ENCODE results near the gene TIMM17A. TPM values are rescaled to one million over a fixed set of nuclear protein-coding genes. Genes with fewer than 3 reads are reported as not detected.
"Not testable (repeated sequence)": the region's sequence is repeated elsewhere in the genome, so short reads cannot be mapped to it uniquely, and the experiment has no call there.

The TIMM17A gene
- total RNA-seq, 2 donors from 2014 or later = 40.5 to 93.4 TPM

GRCh38 chr1:201947697-201948008 lies 7.7 kb upstream of the TIMM17A start:
- Mint-ChIP-seq H3K36me3 (ENCODE audit: low read depth) (no peaks in the 10 kb centered on the region), H3K27ac (no peak overlapping the region), H3K27me3 (peaks cover 45% of the 10 kb centered on the region), H3K9me3 (no peaks in the 10 kb centered on the region), H3K4me1 (no peaks in the 10 kb centered on the region), H3K4me3 (no peak overlapping the region)
- no peak for ATAC-seq (replicated peaks)

GRCh38 chr1:201949491-201949890 lies 5.8 kb upstream of the TIMM17A start:
- H3K4me3 Mint-ChIP-seq = no peak overlapping the region
- H3K36me3 Mint-ChIP-seq (ENCODE audit: low read depth) = peaks cover 2% of the 10 kb centered on the region
- no peaks in the 10 kb centered on the region for H3K9me3 Mint-ChIP-seq
- H3K27ac Mint-ChIP-seq = no peak overlapping the region
- no peak for ATAC-seq (replicated peaks)
- peaks cover 2% of the 10 kb centered on the region for H3K4me1 Mint-ChIP-seq
- peaks cover 38% of the 10 kb centered on the region for H3K27me3 Mint-ChIP-seq

GRCh38 chr1:201954263-201955008 lies 867 bp upstream of the TIMM17A start:
- Mint-ChIP-seq H3K27me3 (no peaks in the 10 kb centered on the region), H3K36me3 (ENCODE audit: low read depth) (peaks cover 47% of the 10 kb centered on the region), H3K27ac (peak overlapping the region; percentile 96), H3K9me3 (no peaks in the 10 kb centered on the region), H3K4me3 (peak overlapping the region; percentile 98), H3K4me1 (peaks cover 5% of the 10 kb centered on the region)
- no peak for ATAC-seq (replicated peaks)

- no peaks in the 10 kb centered on the region for H3K9me3 Mint-ChIP-seq
- H3K27ac Mint-ChIP-seq = peak overlapping the region; percentile 96
- H3K4me3 Mint-ChIP-seq = peak overlapping the region; percentile 98
- peaks cover 58% of the 10 kb centered on the region for H3K36me3 Mint-ChIP-seq (ENCODE audit: low read depth)
- peaks cover 5% of the 10 kb centered on the region for H3K4me1 Mint-ChIP-seq
- H3K27me3 Mint-ChIP-seq = no peaks in the 10 kb centered on the region
- ATAC-seq (replicated peaks) = peak; percentile 56
Observed at GRCh38 chr1:201955729-201956143, 433 bp downstream of the TIMM17A start.

- peaks cover 5% of the 10 kb centered on the region for H3K4me1 Mint-ChIP-seq
- no peak overlapping the region for H3K4me3 Mint-ChIP-seq
- H3K27ac Mint-ChIP-seq = no peak overlapping the region
- no peak for ATAC-seq (replicated peaks)
- H3K36me3 Mint-ChIP-seq (ENCODE audit: low read depth) = peaks cover 84% of the 10 kb centered on the region
- no peaks in the 10 kb centered on the region for H3K27me3 Mint-ChIP-seq
- no peaks in the 10 kb centered on the region for H3K9me3 Mint-ChIP-seq
Observed at GRCh38 chr1:201958348-201958747, 3.0 kb downstream of the TIMM17A start.

- ATAC-seq (replicated peaks); H3K27ac Mint-ChIP-seq; H3K27me3 Mint-ChIP-seq; H3K4me3 Mint-ChIP-seq; H3K4me1 Mint-ChIP-seq; H3K9me3 Mint-ChIP-seq: not testable (repeated sequence)
- peaks cover 93% of the 10 kb centered on the region for H3K36me3 Mint-ChIP-seq (ENCODE audit: low read depth)
Observed at GRCh38 chr1:201962382-201962781, 7.1 kb downstream of the TIMM17A start.

- H3K9me3 Mint-ChIP-seq = no peaks in the 10 kb centered on the region
- H3K4me3 Mint-ChIP-seq = no peak overlapping the region
- no peaks in the 10 kb centered on the region for H3K27me3 Mint-ChIP-seq
- peaks cover 93% of the 10 kb centered on the region for H3K36me3 Mint-ChIP-seq (ENCODE audit: low read depth)
- no peaks in the 10 kb centered on the region for H3K4me1 Mint-ChIP-seq
- H3K27ac Mint-ChIP-seq = no peak overlapping the region
- ATAC-seq (replicated peaks) = no peak
Observed at GRCh38 chr1:201964261-201964660, 9.0 kb downstream of the TIMM17A start.

GRCh38 chr1:201966171-201966570 lies 10.9 kb downstream of the TIMM17A start:
- Mint-ChIP-seq H3K27me3 (no peaks in the 10 kb centered on the region), H3K4me3 (no peak overlapping the region), H3K9me3 (no peaks in the 10 kb centered on the region), H3K36me3 (ENCODE audit: low read depth) (peaks cover 97% of the 10 kb centered on the region), H3K27ac (no peak overlapping the region), H3K4me1 (no peaks in the 10 kb centered on the region)
- ATAC-seq (replicated peaks) = no peak

GRCh38 chr1:201968202-201968925 lies 13.1 kb downstream of the TIMM17A start:
- Mint-ChIP-seq H3K27ac (no peak overlapping the region), H3K9me3 (no peaks in the 10 kb centered on the region), H3K4me1 (no peaks in the 10 kb centered on the region), H3K27me3 (no peaks in the 10 kb centered on the region), H3K36me3 (ENCODE audit: low read depth) (peaks cover 76% of the 10 kb centered on the region), H3K4me3 (no peak overlapping the region)
- no peak for ATAC-seq (replicated peaks)

- Mint-ChIP-seq H3K36me3 (ENCODE audit: low read depth) (peaks cover 58% of the 10 kb centered on the region), H3K27me3 (no peaks in the 10 kb centered on the region), H3K4me1 (no peaks in the 10 kb centered on the region), H3K27ac (no peak overlapping the region), H3K9me3 (no peaks in the 10 kb centered on the region), H3K4me3 (no peak overlapping the region)
- ATAC-seq (replicated peaks) = no peak
Observed at GRCh38 chr1:201970334-201971159, 15.2 kb downstream of the TIMM17A start.

GRCh38 chr1:201982082-201982622 lies 26.8 kb downstream of the TIMM17A start:
- peak; percentile 36 for ATAC-seq (replicated peaks)
- Mint-ChIP-seq H3K4me3 (peak overlapping the region; percentile 95), H3K36me3 (ENCODE audit: low read depth) (peaks cover 4% of the 10 kb centered on the region), H3K9me3 (no peaks in the 10 kb centered on the region), H3K27me3 (no peaks in the 10 kb centered on the region), H3K4me1 (peaks cover 19% of the 10 kb centered on the region), H3K27ac (peak overlapping the region; percentile 87)

- peak; percentile 83 for ATAC-seq (replicated peaks)
- Mint-ChIP-seq H3K36me3 (ENCODE audit: low read depth) (peaks cover 6% of the 10 kb centered on the region), H3K27ac (peak within 1 kb of the TSS; percentile 93), H3K4me1 (peaks cover 19% of the 10 kb centered on the region), H3K4me3 (peak within 1 kb of the TSS; percentile 96), H3K9me3 (no peaks in the 10 kb centered on the region), H3K27me3 (no peaks in the 10 kb centered on the region)
Observed at GRCh38 chr1:201982623-201983379, 27.5 kb downstream of the TIMM17A start, which contains the start of gene RNPEP. TSS of gene RNPEP (plus strand) at chr1:201982648. CDS start at chr1:201982667, 19 bp downstream.

GRCh38 chr1:201983380-201983805 lies 28.1 kb downstream of the TIMM17A start:
- Mint-ChIP-seq H3K4me1 (peaks cover 19% of the 10 kb centered on the region), H3K9me3 (no peaks in the 10 kb centered on the region), H3K27ac (peak overlapping the region; percentile 93), H3K36me3 (ENCODE audit: low read depth) (peaks cover 12% of the 10 kb centered on the region), H3K27me3 (no peaks in the 10 kb centered on the region), H3K4me3 (peak overlapping the region; percentile 96)
- no peak for ATAC-seq (replicated peaks)

GRCh38 chr1:201984446-201984845 lies 29.1 kb downstream of the TIMM17A start:
- Mint-ChIP-seq H3K27me3 (no peaks in the 10 kb centered on the region), H3K36me3 (ENCODE audit: low read depth) (peaks cover 23% of the 10 kb centered on the region), H3K4me3 (peak overlapping the region; percentile 96), H3K4me1 (peaks cover 19% of the 10 kb centered on the region), H3K27ac (no peak overlapping the region), H3K9me3 (no peaks in the 10 kb centered on the region)
- ATAC-seq (replicated peaks) = no peak

Data from activated T-helper 17 cell treated with anti-CD3 and anti-CD28 coated beads, Interleukin-2, amount 50 U/mL, for 72 hours (primary cell).